HG02943 (cell line): Measurements from ENCODE around the gene BBS9.

ENCODE experiments used
- ATAC-seq: cut with Tn5 transposase; IDR thresholded peaks from one replicate; pipeline ENCODE4 v1.9.1; 2021; ENCODE audit warnings: mild to moderate bottlenecking, low read depth, moderate library complexity; ENCODE audit not compliant: unreplicated experiment

BBS9 gene

DNA sequence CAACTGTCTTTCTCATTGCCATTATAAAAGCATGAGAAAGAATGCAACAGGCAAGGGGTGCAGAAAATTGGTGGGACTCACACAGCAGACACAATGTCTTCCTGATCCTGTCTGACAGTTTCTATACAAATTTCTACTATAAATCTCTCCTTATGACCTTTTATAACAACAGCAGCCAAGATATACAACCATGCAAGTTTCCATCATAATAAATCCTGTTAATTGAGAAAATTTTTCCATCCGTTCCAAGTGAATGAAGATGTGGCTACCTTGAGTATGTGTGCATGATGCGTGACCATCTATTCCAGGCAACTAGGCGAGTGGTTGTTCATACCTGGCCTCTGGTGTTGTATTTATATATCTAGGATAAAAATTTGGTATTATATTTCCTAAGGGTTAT lies 216.7 kb downstream of the BBS9 start:
- no peak for ATAC-seq

DNA sequence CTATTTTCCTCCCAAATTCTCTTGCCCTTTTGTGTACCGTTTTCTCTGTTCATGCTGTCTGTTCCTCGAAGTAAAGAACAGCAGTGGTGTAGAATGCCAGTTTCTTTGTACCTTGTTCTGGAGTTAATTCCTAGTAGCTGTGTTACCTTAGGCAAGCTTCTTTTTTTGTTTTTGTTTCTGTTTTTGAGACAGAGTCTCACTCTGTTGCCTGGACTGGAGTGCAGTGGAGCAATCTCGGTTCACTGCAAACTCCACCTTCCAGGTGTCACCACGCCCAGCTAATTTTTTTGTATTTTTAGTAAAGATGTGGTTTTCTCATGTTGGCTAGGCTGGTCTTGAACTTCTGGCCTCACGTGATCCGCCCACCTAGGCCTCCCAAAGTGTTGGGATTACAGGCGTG lies 221.2 kb downstream of the BBS9 start:
- ATAC-seq, result no peak

DNA sequence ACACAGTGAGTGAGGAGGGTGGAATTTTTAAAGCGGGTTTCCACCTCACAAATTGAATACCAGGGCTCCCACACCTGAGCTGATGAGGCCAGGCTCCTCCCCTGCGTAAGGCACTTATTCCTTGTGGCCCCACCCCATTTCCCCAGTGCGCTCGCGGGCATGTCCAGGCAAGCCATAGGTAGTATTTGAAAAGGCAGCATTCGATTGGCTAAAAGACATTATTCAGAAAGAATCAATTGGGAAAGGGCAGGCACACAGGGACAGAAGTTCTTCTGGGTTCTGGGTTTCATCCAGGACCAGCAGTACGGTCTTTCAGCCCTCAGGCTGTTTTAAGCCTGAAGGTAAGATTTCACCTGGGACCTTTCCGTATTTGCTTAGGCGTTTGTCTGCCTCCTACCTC lies 222.3 kb downstream of the BBS9 start:
- no peak for ATAC-seq

DNA sequence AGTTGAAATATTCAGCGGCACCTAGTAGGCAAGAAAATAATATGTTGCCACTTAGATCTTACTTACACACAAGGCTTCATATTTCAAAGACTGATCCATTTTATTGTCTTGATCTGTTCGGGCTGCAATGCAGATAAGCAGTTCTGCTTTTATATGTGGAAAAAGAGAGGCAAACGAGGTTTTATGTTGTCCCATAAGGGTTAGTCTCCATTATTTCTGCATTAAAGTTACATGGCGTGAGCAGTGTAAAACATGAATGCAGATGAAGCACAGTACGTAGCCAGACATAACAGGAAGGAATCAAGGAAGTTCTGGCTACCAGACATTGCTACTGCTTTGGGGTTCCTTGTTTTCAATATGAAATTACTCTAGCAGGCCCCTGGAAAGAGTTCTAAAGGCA lies 224.8 kb downstream of the BBS9 start:
- ATAC-seq, result no peak

DNA sequence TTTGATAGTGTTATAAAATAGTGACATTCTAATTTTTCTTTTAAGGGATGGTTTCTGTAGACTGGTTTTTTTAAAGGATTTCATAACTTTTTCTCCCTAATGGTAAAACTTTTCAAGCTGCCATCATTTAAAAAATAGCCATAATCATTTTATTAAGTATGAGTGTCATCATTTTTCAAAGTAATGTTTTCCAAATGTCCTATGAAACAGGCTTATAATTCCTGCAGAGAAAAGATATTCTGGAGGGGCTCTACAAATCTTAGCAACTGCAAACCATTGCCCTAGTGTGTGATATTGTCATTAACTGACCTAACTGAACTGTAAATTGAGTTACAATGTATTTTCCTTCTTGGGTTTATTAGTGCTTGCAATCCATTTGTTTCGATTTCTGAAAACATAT lies 226.0 kb downstream of the BBS9 start:
- no peak for ATAC-seq

DNA sequence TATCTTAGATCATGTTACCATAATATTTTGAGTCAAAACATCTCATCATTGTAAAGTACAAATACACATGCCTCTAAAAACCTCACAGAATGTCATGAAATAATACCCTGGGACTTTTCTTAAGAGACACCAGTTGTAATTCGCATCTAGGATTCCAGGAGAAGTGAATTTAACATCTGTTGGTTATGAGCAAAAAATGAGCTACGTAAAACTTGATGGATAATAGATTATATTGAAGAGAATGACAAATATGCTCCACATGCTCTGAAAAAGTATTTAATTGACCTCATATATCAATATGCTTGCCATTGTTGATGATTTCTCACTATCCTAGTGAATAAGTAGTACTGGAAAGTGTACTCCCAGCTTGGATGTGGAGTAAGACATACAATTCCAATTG lies 227.0 kb downstream of the BBS9 start:
- no peak for ATAC-seq

DNA sequence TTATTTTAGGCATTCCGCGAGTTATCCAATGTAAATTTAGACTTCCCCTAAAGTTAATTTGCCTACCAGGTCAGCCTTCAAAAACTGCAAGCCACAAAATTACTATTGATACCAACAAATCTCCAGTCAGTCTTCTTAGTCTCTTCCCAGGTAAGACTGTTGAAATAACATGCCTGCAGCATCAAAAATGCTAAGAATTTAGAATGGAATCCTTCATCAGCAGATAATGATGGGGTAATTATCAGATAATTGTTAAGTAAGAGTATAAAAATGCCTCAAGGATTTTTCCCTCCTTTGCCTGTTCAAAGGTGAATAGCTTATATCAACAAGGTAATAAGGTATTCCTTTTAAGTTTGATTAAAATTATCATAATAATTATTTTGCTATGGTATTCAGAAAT lies 228.5 kb downstream of the BBS9 start:
- no peak for ATAC-seq

DNA sequence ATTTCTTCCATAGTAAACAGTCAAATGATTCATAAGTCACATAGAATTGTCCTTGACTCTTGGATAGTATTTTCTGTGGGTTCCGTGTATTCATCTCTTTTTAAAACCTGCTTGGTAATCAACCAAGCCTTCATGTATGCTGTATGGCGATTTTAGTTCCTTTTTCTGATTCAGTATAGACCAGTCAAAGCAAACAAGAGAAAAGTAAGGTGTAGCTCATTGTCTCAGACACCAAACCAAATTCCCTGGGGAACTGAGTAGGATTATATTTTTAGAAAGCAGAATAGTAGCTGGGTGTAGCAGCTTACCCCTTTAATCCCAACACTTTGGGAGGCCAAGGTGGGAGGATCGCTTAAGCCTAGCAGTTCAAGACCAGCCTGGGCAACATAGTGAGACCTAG lies 240.5 kb downstream of the BBS9 start:
- ATAC-seq, result no peak

DNA sequence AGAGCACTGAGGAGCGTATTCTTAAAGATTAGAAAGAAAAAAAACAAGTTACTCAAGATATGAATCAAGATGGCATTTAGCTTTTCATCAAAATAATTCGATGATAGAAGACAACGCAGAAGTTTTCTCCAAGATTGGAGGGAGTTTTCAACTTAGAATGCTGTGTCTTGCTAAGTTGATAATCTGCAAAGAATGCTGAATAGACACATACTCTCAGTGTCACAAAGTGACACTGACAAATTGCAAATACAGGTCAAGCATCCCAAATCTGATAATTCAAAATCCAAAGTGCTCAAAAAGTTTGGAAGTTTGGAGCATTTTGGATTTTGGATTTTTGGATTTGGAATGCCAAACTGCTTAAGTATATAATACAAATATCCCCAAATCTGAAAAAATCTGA lies 243.8 kb downstream of the BBS9 start:
- ATAC-seq, result no peak

DNA sequence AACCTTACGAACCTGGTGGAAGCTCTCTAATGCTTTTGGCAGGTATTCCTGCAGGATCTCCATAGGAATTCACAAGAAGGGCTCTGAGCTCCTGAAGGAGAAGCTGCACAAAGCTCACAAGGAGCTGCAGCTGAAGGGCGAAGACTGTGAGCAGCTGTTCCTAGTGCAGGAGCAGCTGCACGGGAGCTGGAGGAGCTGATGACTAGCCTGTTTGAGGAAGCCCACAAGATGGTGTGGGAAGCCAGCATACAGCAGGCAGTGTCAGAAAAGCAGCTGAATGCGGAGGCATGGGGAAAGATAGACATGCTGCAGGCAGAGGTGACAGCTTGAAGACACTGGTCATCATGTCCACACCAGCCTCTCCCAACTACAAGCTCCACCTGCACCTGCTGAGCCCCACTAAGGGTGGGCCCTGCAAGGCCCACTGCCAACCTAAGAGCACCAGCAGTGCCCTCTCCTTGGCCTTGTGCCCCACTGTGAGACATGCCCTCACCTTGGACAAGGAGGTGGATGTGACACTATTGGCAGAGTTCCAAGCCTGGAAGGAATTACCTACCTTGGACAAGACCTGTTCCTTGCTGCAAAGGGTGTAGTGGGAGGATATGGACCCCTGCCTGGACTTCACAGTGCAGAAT lies 250.6 kb downstream of the BBS9 start:
- no peak for ATAC-seq

DNA sequence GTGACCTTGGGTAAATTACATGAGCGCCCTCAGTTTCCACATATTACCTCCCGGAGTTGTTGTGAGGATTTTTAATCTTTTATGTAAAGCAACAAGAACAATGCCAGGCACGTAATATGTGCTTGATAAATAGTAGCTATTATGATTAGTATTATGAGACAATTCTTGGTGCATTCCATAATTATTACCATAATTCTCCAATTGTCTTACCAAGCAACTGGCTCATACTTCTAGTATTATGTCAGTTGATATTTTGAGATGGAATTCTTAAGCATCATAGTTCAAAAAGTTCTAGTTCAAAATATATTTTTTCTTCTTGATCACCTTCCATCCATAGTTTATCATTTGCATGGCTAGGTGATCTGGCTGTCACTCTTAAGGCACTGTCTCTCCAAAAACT lies 259.0 kb downstream of the BBS9 start:
- ATAC-seq, result no peak

DNA sequence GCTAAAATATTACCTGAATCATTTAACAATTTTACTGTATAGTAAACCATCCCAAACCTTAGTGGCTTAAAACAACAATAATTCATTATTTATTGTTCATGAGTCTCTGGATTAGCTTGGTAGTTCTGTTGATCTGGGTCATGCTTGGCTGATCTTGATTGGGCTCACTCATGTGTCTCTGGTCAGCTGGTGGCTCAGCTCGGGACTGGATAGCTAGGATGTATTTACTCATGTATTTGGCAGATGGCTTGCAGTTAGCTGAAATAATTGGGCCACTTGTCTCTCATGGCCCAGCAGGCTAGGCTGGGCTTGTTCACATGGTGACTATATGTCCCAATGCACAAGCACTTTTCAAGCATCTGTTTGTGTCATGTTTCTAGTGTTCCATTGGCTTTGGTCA lies 262.8 kb downstream of the BBS9 start:
- no peak for ATAC-seq

DNA sequence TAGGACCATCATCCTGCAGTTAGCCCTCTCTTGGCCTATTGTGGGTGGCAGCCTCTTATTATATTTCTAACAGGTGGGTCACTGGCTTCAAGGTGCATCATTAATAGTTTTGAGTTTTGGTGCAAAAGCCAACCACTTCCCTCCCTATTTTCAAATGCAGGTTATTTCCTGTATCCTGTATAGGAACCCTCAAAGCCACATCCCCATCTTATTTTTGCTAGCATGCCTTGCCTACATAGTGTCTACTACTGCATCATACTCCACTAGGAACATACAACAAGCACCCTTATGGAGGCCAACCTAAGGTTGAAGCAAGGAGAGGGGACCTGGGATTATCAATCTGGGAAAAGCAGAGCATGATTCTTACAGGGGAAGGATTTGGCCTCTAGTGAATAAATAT lies 264.4 kb downstream of the BBS9 start:
- ATAC-seq, result no peak

DNA sequence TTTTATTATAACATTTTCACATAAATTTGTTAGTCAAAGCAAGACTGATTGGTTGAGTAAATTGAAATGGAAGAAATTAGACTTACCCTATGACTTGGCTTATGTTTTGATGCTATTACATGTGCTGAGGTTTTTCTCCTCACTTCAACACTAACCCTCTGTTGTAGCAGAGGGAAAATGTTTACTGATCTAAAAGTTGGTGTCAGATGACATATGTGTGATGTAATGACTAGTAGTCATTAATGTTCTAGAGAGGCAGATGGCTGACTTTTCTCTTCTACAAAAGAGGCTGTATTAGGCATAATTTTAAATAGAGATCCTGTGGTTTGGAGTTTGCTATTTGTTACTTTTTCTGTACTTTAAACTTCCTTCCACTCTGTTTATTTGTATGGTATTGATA lies 266.0 kb downstream of the BBS9 start:
- ATAC-seq, result no peak

DNA sequence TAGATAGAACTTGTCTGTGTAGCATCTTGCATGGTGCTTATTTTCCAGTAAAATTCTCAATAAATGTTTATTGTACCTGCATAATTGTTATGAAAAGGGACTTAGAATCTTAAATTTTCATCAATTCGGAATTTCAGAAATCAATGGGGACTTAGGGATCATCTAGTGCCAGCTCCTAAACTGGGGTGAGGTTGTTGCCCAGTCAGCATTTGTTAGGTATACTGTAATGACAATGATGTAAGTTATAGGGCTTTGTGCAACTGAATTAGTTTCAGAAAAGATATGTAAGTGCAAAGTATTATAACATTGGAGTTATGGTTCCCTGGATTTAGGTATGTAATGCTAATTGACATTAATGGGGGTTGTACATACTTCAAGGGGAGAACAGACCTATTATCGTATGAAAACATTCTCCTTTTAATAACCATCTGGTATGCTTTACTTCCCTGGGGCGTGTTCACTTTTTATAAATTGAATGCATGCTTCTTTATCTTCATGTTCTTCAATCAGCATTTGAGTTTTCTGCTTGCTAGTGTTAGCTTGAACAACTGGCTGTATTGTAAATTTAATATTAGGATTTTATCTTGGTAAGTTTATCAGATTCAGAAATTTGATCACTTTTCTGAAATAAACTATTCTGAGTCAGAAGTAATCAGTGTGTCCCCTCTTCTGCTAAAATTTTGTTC lies 270.3 kb downstream of the BBS9 start:
- ATAC-seq, result no peak

DNA sequence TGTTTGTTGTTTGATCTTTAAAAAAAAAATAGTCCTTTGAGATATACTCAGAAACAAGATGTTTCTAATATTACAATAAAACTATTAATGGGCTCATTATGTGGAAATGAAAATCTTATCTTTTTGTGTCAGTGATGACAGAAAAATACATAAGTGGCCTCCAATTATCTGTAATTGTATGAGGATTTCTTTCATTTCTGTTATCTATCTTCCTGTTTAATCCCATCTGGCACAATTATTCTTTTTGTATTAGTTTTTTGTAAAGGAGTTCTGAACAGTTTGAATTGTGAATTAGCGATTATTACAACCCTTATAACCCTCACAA lies 270.8 kb downstream of the BBS9 start:
- no peak for ATAC-seq

DNA sequence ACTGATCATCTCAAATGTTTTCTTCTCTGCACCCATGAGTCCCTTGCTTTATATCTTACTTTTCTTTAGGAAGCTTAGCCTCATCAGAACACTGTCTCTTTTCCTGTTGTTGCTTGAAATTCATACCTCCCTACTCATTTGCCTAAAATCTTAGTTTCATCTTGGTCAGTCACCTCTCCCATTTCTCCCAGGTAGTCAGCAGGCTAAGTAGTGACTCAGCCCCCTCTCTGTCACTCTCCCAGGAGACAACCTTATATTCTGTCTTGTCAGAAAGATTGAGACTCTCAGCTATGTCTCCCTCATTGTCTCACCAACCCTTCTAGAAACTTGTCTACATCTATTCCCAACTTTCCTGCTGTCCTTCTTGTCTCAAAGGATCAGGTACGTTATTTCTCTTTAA lies 280.9 kb downstream of the BBS9 start:
- no peak for ATAC-seq

DNA sequence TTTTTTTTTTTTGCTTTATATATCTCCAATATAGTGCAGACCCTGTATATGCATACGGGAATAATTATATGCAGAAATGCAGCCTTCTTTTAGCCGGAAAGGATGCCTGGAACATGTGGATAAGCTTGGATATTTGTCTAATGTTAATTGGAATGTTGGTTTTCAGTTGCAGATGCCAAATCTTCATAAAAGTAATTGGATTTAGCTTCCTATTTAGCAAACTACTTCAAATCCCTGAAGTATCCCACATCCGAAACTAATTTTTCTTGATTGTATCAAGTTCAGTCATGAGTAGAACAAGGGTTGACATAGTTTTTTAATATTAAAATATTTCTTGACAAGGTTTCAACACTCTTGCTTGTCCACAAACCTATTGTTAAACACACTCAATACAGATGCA lies 281.7 kb downstream of the BBS9 start:
- ATAC-seq, result no peak

DNA sequence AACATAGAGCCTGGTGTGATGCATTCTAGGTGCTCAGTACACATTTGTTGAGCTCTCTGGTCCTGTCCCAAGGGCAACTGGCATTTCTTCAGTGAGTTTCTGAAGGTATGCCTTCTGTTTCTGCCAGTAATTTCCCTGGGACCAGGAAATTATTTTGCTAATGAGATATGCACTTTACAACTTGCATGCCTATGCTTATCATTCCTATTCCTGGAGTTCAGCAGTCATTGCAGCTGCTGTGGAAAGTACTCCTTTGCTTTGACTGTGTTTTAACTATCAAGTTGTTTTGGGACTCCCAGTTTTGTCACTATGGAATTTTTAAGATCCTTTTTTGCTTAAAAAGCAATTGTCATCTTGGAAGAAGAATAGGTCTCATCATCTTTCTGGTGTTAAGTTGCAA lies 283.0 kb downstream of the BBS9 start:
- no peak for ATAC-seq

DNA sequence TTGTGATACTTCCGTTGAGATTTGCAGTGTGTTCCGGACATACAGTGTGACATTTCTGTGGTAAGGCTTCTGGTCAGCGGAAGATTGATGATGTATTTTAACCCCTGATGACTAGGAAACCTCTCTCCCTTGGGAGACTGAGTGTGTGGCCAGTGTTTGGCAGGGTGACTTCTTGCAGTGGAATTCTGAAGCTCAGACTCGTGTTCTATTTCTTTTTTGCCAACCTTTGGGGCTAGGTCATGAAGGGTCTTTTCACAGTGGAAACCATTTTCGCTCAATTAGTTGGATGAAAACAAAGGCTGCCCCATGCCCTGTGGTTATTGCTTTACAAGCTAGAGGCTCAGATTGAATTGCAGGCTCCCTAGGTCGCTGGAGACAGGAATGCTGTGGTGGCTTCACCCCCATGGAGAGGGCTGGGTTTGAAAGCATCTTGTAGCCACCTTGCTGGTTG lies 288.9 kb downstream of the BBS9 start:
- ATAC-seq, result no peak

DNA sequence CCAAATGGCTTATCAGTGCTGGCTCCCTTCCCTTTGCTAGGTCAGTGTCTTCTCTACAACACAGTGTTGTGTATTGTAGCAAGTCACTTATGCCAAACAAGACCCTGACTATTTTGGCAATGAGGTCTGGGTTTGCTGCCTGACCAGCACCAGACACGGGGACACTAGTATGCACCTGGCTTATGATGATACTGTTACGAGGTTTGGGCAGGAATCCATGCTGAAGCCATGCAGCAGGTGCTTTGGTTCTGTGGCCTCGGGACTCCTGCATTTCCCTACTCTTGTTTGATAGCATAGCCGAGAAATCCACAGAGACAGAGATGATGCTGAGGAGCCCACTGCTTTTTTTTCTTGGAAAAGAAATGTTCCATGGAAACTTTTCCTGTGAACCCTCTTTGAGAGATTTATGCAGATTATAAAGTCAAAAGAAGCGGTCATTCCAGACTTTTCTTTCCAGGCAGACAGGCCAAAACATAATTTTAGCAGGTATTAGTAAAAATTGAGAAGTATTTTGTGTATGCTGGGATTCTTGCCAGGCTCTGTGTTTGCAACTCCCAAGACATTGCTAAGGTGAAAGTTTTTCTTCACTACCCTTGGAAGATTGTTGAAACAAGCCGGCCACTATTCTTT lies 291.1 kb downstream of the BBS9 start:
- ATAC-seq, result no peak

DNA sequence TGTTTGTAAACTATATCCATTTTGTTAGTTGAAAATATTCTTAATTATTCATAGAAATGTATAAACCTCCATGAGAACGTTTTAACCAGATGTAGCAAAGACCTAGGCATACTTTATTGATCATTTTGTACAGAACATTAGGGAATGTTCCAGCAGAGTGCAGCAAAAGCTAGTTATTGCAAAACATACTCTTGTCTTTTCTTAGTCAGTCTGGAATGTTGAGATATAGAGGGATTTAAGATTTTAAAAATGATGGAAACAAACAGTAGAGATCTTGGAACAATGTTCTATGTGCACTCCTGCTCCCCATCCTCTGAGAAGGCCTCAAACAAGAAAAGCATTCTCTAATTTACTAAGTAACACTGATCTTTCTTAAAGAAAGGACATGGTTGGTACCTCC lies 292.1 kb downstream of the BBS9 start:
- ATAC-seq, result no peak
